GM10248 (cell line): ENCODE results near the gene NAPG.
A peak's percentile ranks its signal among the peaks of the same experiment; 100 is the strongest.

Source experiments
- CTCF ChIA-PET: fragments of 300-600 bp; sonication (Branson Sonifier 250); formaldehyde crosslinking; extraction: SDS; loops from one replicate; lab custom pipeline; 2021; ENCODE audit warnings: antibody characterized with exemption; lab: Yijun Ruan, JAX
- POLR2A ChIA-PET: fragments of 350-650 bp; sonication (Branson Sonifier 250); formaldehyde crosslinking; extraction: SDS; loops from one replicate; lab custom pipeline; 2020; ENCODE audit warnings: antibody characterized with exemption; lab: Yijun Ruan, JAX
- DNase-seq: peaks from one replicate; pipeline ENCODE4 v3.0.0; 2012; ENCODE audit errors: extremely low spot score
- TF ChIP-seq, protein P1 (sequence below): IDR thresholded peaks from 2 replicates; pipeline ENCODE4 v1.5.1; 2012; ENCODE audit warnings: mild to moderate bottlenecking, low read depth; ENCODE audit errors: extremely low read depth, missing control alignments, control extremely low read depth

Gene NAPG

DNA sequence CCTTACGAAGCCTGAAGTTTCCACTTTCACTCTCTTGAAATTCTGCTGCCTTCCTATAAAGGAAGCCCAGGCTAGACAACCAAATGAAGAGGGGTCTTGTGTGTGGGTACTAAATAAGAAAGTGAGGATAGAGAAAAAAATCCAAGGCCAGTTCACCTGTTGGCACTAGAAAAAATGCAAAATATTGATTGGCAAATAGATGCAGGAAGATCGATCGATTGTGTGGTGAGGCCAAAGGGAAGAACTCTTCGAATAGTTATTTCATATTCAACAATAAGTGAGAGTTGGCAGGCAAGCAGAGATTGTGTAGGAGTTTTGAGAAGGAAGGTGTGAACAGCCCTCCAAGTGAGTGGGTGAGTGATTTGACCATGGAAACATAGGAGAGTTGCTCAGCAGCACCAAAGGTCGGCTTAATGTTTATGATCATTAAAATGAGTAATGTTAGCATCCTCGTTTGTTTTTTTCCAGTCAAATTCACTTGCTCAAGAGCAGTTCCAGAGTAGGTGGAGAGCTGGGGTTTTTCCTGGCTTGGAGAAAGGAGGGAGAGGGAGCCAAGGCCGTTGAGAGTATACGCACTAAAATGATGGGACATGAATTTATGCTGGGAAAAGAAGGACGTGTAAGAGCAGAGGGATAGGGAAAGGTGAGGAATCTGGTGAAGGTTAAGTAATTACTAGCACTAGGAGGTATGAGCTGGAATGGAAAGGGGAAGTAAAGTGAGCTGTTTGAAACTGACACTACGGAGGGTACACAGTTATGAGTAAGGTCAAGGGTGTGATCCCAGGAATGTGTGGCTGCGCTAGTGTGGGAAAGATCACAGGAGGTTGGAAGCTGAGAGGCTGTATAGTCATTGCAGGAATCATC, 1.1 kb upstream of the NAPG start:
- TF ChIP-seq, protein P1, sequence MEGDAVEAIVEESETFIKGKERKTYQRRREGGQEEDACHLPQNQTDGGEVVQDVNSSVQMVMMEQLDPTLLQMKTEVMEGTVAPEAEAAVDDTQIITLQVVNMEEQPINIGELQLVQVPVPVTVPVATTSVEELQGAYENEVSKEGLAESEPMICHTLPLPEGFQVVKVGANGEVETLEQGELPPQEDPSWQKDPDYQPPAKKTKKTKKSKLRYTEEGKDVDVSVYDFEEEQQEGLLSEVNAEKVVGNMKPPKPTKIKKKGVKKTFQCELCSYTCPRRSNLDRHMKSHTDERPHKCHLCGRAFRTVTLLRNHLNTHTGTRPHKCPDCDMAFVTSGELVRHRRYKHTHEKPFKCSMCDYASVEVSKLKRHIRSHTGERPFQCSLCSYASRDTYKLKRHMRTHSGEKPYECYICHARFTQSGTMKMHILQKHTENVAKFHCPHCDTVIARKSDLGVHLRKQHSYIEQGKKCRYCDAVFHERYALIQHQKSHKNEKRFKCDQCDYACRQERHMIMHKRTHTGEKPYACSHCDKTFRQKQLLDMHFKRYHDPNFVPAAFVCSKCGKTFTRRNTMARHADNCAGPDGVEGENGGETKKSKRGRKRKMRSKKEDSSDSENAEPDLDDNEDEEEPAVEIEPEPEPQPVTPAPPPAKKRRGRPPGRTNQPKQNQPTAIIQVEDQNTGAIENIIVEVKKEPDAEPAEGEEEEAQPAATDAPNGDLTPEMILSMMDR, result no peak
- POLR2A ChIA-PET, result no interaction called here
- no peak for DNase-seq
- CTCF ChIA-PET, result interaction anchor here (1.4 kb wide), 1 partner anchor 36 kb away, joined by 3 read pairs; no protein-coding TSS in a partner anchor

DNA sequence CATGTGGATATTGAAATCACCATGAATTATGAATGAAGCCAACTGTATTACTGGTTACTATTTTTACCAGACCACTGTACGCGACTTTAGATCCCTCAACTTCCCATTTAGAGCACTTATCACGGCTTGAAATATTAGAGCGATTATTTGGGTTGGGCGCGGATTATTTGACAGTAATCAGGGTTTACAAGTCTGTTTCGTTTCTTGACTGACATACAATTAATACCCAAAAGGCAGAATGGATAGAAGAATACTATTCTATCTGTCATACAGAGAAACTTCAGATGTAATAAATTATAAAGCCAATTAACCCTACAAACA, 496 bp upstream of the NAPG start:
- ChIA-PET POLR2A (no interaction called here), CTCF (interaction anchor here (1.4 kb wide), 1 partner anchor 35 kb away, joined by 3 read pairs; no protein-coding TSS in a partner anchor)
- TF ChIP-seq, protein P1, result no peak
- no peak for DNase-seq

DNA sequence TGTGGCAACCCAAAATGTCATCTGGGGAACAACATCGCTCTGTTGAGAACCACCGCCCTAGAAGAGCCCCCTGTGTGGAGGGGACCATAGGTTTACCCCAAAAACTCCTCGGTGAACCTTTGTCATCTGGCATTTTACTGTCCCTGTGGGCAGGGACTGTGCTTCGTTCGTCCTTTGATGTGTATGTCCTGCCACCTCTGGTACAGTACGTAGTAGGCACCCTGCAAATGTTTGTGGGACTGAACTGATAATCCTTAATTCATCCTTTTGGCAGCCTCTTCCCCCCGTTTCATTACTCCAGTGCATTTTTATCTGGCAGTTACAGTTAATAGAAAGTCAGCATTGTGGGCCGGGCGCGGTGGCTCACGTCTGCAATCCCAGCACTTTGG, 728 bp downstream of the NAPG start:
- TF ChIP-seq, protein P1, result no peak
- ChIA-PET CTCF (interaction anchor here (1.1 to 3.3 kb wide), 3 partner anchors 9 to 569 kb away, joined by 3 to 9 read pairs (median 3); no protein-coding TSS in a partner anchor), POLR2A (no interaction called here)
- DNase-seq, result peak; percentile 24

DNA sequence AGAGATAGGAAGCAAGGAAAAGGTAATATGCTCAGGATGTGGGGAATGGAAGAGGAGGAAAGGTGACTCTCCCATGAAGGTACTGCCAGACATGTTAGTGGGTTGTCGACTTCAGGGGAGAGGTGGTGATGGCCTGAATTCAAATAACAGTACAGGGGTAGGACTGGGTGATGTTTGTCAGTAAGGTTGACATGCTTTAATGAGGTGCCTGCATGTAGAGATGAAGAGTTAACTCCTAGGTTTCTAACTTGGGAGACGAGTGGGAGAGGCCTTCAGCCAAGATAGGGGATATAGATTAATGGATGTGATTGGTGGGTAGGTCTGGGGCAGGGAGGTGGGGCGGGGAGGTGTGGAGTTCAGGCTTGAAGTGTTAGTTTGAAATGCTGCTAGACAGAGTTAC, 2.6 kb downstream of the NAPG start:
- TF ChIP-seq, protein P1, result no peak
- no peak for DNase-seq
- ChIA-PET CTCF (interaction anchor here (1.1 to 3.3 kb wide), 4 partner anchors 32 to 557 kb away, joined by 3 to 9 read pairs (median 6); no protein-coding TSS in a partner anchor), POLR2A (interaction anchor here (0.6 kb wide), 1 partner anchor 55 kb away, joined by 3 read pairs; no protein-coding TSS in a partner anchor)

DNA sequence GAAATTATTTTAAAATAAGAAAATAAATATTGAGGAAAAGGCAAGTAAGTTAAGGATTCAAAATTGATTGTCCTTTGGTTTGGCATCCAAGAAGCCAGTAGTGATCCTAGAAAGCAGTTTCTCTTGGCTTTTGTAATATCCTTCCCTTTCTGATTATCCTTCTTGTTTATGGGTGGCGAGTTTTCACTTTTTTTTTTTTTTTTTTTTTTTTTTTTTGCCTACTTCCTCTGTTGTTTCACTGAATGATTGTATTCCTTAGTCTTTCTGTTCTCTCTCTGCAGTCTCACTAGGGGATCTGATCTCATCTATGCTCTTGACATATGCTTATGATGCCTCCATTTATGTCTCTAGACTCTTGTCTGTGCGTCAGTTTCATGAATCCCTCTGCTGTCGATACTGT, 4.2 kb downstream of the NAPG start:
- DNase-seq, result no peak
- CTCF ChIA-PET, result interaction anchor here (1.0 to 3.3 kb wide), 5 partner anchors 19 to 558 kb away, joined by 3 to 9 read pairs (median 3); no protein-coding TSS in a partner anchor
- POLR2A ChIA-PET, result no interaction called here
- TF ChIP-seq, protein P1, result no peak

DNA sequence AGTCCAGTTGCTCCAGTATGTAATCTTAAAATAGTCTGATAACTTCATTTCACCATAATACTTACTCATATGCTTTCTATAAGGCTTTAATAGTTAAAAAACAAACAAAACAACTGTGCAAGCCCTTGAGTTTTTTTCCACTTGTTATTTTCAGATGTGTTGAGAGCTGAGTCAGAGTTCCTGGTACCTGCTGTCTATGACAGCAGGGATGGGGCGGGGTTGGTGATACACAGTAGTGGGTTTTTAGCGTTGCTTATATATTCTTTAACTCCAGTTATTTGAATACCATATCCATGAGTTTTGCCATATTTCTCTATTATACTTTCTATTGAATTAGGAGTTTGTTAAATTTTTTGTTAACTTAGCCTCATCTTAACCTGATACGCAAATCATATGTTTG, 5.0 kb downstream of the NAPG start:
- CTCF ChIA-PET, result interaction anchor here (1.0 to 1.4 kb wide), 3 partner anchors 11 to 29 kb away, joined by 3 read pairs; no protein-coding TSS in a partner anchor
- TF ChIP-seq, protein P1, result no peak
- POLR2A ChIA-PET, result no interaction called here
- DNase-seq, result no peak
